ENCODE measurements around the gene WRAP53. TPM values are rescaled to one million over a fixed set of nuclear protein-coding genes. Genes with fewer than 3 reads are reported as not detected.

The WRAP53 gene
- total and polyA plus RNA-seq, 2 donors (not counting 1 experiment from before 2014, with no cell fraction given) = 13.1 to 18.2 TPM

DNA sequence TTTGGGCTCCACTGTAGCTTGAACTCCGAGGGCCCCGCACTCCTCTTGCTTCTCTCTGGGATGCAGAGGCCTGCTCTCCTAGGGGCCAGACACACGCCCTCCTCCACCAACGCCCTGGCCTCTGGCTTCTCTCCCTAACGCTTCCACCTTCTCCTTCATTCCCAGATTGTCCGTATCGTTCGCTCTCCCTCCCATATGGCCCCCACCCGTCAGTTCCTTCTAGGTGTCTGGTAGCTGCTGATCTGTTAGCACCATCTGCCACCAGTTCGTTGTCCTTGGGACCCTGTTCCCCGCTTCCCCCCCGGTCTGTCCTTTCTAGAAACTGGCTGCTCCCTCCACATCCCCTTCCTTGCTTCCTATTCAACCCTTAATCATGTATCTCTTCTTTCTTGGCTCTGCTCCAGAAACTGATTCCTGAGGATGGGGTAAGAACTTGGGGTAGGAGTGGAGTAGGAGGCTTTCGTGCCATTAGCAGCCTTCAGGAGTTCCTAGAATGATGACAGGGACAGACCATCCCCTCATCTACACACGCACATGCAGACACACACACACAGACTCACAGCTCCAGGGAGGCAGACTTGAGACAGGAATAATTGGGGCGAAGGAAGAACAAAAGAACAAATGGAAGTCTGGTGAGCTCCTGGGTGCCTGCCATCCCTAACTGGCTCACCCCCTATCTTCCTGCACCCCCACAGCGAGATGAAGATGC lies 33.3 kb upstream of the WRAP53 start:
- ATAC-seq (ENCODE audit: low read depth) (no peak), DNase-seq (no peak)
- Histone ChIP-seq H3K4me3 (ENCODE audit: control extremely low read depth in 1 of 5, extremely low read depth in 1 of 5, insufficient read depth in 1 of 5, low read depth in 2 of 5, low read length in 4 of 5) (no peak overlapping the region), H4K20me1 (ENCODE audit: control insufficient read depth, insufficient read depth, low read length, poor library complexity, severe bottlenecking) (no peaks in the 10 kb centered on the region), H3K9ac (ENCODE audit: low read length) (no peak overlapping the region), H2AFZ (ENCODE audit: insufficient read depth, low read depth, low read length, poor library complexity, severe bottlenecking) (no peak overlapping the region), H3K4me2 (replicated peaks; ENCODE audit: low read depth, low read length, poor library complexity, severe bottlenecking) (no peak overlapping the region), H3K27me3 (replicated peaks in 1 of 4; ENCODE audit: control extremely low read depth in 1 of 4, control insufficient read depth in 3 of 4, insufficient read depth in 4 of 4, low read length in 3 of 4) (peaks cover 0 to 35% (median 22%) of the 10 kb centered on the region in 4 experiments), H3K36me3 (replicated peaks in 1 of 2; ENCODE audit: control extremely low read depth in 1 of 2, control insufficient read depth in 1 of 2, extremely low read depth in 1 of 2, insufficient read depth in 2 of 2, low read length in 1 of 2) (no peaks in the 10 kb centered on the region), H3K79me2 (ENCODE audit: control insufficient read depth, insufficient read depth, low read length) (no peaks in the 10 kb centered on the region), H3K9me3 (ENCODE audit: control extremely low read depth in 1 of 3, control insufficient read depth in 2 of 3, insufficient read depth in 1 of 3, low read length in 2 of 3) (peaks cover 0 to 6% (median 0%) of the 10 kb centered on the region in 3 donors), H3K27ac (ENCODE audit: low read length in 2 of 2) (no peak overlapping the region), H3K4me1 (ENCODE audit: control insufficient read depth in 2 of 2, insufficient read depth in 2 of 2, low read length in 2 of 2) (peaks cover 17 to 21% of the 10 kb centered on the region in 2 donors)
- CTCF ChIA-PET = interaction anchor here (1.1 to 1.2 kb wide), 2 partner anchors 23 to 298 kb away, joined by 3 to 5 read pairs; no protein-coding TSS in a partner anchor
- TF ChIP-seq EZH2 (IDR thresholded peaks at IDR 0.05; ENCODE audit: borderline replicate concordance, insufficient read depth, low read depth, low read length, poor library complexity, severe bottlenecking) = no peak
- TF ChIP-seq, protein P1, sequence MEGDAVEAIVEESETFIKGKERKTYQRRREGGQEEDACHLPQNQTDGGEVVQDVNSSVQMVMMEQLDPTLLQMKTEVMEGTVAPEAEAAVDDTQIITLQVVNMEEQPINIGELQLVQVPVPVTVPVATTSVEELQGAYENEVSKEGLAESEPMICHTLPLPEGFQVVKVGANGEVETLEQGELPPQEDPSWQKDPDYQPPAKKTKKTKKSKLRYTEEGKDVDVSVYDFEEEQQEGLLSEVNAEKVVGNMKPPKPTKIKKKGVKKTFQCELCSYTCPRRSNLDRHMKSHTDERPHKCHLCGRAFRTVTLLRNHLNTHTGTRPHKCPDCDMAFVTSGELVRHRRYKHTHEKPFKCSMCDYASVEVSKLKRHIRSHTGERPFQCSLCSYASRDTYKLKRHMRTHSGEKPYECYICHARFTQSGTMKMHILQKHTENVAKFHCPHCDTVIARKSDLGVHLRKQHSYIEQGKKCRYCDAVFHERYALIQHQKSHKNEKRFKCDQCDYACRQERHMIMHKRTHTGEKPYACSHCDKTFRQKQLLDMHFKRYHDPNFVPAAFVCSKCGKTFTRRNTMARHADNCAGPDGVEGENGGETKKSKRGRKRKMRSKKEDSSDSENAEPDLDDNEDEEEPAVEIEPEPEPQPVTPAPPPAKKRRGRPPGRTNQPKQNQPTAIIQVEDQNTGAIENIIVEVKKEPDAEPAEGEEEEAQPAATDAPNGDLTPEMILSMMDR (IDR thresholded peaks at IDR 0.05) = no peak
- Mint-ChIP-seq H3K27me3 (peaks cover 36% of the 10 kb centered on the region), H3K4me3 (no peak overlapping the region), H3K27ac (no peak overlapping the region), H3K4me1 (peaks cover 16% of the 10 kb centered on the region), H3K9me3 (ENCODE audit: insufficient read depth) (no peaks in the 10 kb centered on the region)
- POLR2A ChIA-PET = interaction anchor here (0.6 kb wide), 1 partner anchor 417 kb away, joined by 4 read pairs; no protein-coding TSS in a partner anchor
- WGBS (ENCODE audit: insufficient coverage) = 94% methylated on average over 13 of the region's 16 CpGs
- intact Hi-C loops (cut with micrococcal nuclease) = no loop called here

GRCh38 chr17:7655541-7655840 lies 32.8 kb upstream of the WRAP53 start:
- H4K20me1 ChIP-seq (ENCODE audit: control insufficient read depth, insufficient read depth, low read length, poor library complexity, severe bottlenecking) = no peaks in the 10 kb centered on the region
- H3K4me3 ChIP-seq (ENCODE audit: control extremely low read depth in 1 of 5, extremely low read depth in 1 of 5, insufficient read depth in 1 of 5, low read depth in 2 of 5, low read length in 4 of 5) = no peak overlapping the region
- H3K4me1 Mint-ChIP-seq = peaks cover 11% of the 10 kb centered on the region
- no peak overlapping the region for H3K27ac Mint-ChIP-seq
- no peak overlapping the region for H3K9ac ChIP-seq (ENCODE audit: low read length)
- peaks cover 0 to 6% (median 0%) of the 10 kb centered on the region in 3 donors for H3K9me3 ChIP-seq (ENCODE audit: control extremely low read depth in 1 of 3, control insufficient read depth in 2 of 3, insufficient read depth in 1 of 3, low read length in 2 of 3)
- no peaks in the 10 kb centered on the region for H3K79me2 ChIP-seq (ENCODE audit: control insufficient read depth, insufficient read depth, low read length)
- H3K36me3 ChIP-seq (replicated peaks in 1 of 2; ENCODE audit: control extremely low read depth in 1 of 2, control insufficient read depth in 1 of 2, extremely low read depth in 1 of 2, insufficient read depth in 2 of 2, low read length in 1 of 2) = no peaks in the 10 kb centered on the region
- H3K4me2 ChIP-seq (replicated peaks; ENCODE audit: low read depth, low read length, poor library complexity, severe bottlenecking) = no peak overlapping the region
- TF ChIP-seq, protein P1 (IDR thresholded peaks at IDR 0.05) = no peak
- no peak for TF ChIP-seq EZH2 (IDR thresholded peaks at IDR 0.05; ENCODE audit: borderline replicate concordance, insufficient read depth, low read depth, low read length, poor library complexity, severe bottlenecking)
- ChIA-PET CTCF (interaction anchor here (1.1 to 1.2 kb wide), 2 partner anchors 23 to 299 kb away, joined by 3 to 5 read pairs; no protein-coding TSS in a partner anchor), POLR2A (interaction anchor here (0.6 kb wide), 1 partner anchor 417 kb away, joined by 4 read pairs; no protein-coding TSS in a partner anchor)
- H3K4me3 Mint-ChIP-seq = no peak overlapping the region
- 71% methylated on average over 14 of the region's 17 CpGs for WGBS (ENCODE audit: insufficient coverage)
- peaks cover 0 to 30% (median 19%) of the 10 kb centered on the region in 4 experiments for H3K27me3 ChIP-seq (replicated peaks in 1 of 4; ENCODE audit: control extremely low read depth in 1 of 4, control insufficient read depth in 3 of 4, insufficient read depth in 4 of 4, low read length in 3 of 4)
- ATAC-seq (ENCODE audit: low read depth) = peak; percentile 35
- no peak overlapping the region for H3K27ac ChIP-seq (ENCODE audit: low read length in 2 of 2)
- H3K27me3 Mint-ChIP-seq = peaks cover 30% of the 10 kb centered on the region
- intact Hi-C loops (cut with micrococcal nuclease) = no loop called here
- DNase-seq = peak; percentile 53
- no peaks in the 10 kb centered on the region for H3K9me3 Mint-ChIP-seq (ENCODE audit: insufficient read depth)
- H3K4me1 ChIP-seq (ENCODE audit: control insufficient read depth in 2 of 2, insufficient read depth in 2 of 2, low read length in 2 of 2) = peaks cover 12 to 16% of the 10 kb centered on the region in 2 donors
- no peak overlapping the region for H2AFZ ChIP-seq (ENCODE audit: insufficient read depth, low read depth, low read length, poor library complexity, severe bottlenecking)
